ENCODE measurements around the gene KCNQ4. TPM values are rescaled to one million over a fixed set of nuclear protein-coding genes. Genes with fewer than 3 reads are reported as not detected.

Gene KCNQ4
- total RNA-seq, 1 donor from 2014 or later: 1.5 TPM

GRCh38 chr1:40786995-40787705 is 3.6 kb downstream of the KCNQ4 start:
- H3K27ac ChIP-seq (replicated peaks): peak overlapping the region; percentile 33
- no peak overlapping the region for H3K4me3 ChIP-seq
- no peaks in the 10 kb centered on the region for H3K36me3 ChIP-seq
- no peaks in the 10 kb centered on the region for H3K9me3 ChIP-seq (replicated peaks)
- TF ChIP-seq CTCF (IDR thresholded peaks at IDR 0.05; ENCODE audit: borderline replicate concordance): no peak
- no peaks in the 10 kb centered on the region for H3K27me3 ChIP-seq (ENCODE audit: low read depth)
- DNase-seq: no peak
- H3K4me1 ChIP-seq: peaks cover 43% of the 10 kb centered on the region
- intact Hi-C loops (cut with micrococcal nuclease): no loop called here

- Histone ChIP-seq H3K27me3 (ENCODE audit: low read depth) (no peaks in the 10 kb centered on the region), H3K9me3 (replicated peaks) (no peaks in the 10 kb centered on the region), H3K4me1 (peaks cover 35% of the 10 kb centered on the region), H3K4me3 (no peak overlapping the region), H3K27ac (replicated peaks) (peak overlapping the region; percentile 33), H3K36me3 (no peaks in the 10 kb centered on the region)
- no peak for DNase-seq
- TF ChIP-seq CTCF (IDR thresholded peaks at IDR 0.05; ENCODE audit: borderline replicate concordance): no peak
- intact Hi-C loops (cut with micrococcal nuclease): no loop called here
Observed at GRCh38 chr1:40787737-40788560, 4.4 kb downstream of the KCNQ4 start.

GRCh38 chr1:40788561-40789341 is 5.2 kb downstream of the KCNQ4 start:
- H3K4me1 ChIP-seq: peaks cover 30% of the 10 kb centered on the region
- H3K27me3 ChIP-seq (ENCODE audit: low read depth): no peaks in the 10 kb centered on the region
- H3K27ac ChIP-seq (replicated peaks): no peak overlapping the region
- H3K4me3 ChIP-seq: no peak overlapping the region
- no peaks in the 10 kb centered on the region for H3K36me3 ChIP-seq
- intact Hi-C loops (cut with micrococcal nuclease): no loop called here
- DNase-seq: no peak
- no peak for TF ChIP-seq CTCF (IDR thresholded peaks at IDR 0.05; ENCODE audit: borderline replicate concordance)
- no peaks in the 10 kb centered on the region for H3K9me3 ChIP-seq (replicated peaks)

- Histone ChIP-seq H3K4me3 (no peak overlapping the region), H3K36me3 (no peaks in the 10 kb centered on the region), H3K27me3 (ENCODE audit: low read depth) (no peaks in the 10 kb centered on the region), H3K27ac (replicated peaks) (no peak overlapping the region), H3K4me1 (peaks cover 29% of the 10 kb centered on the region), H3K9me3 (replicated peaks) (no peaks in the 10 kb centered on the region)
- no peak for TF ChIP-seq CTCF (IDR thresholded peaks at IDR 0.05; ENCODE audit: borderline replicate concordance)
- DNase-seq: no peak
- intact Hi-C loops (cut with micrococcal nuclease): no loop called here
Observed at GRCh38 chr1:40789342-40789598, 5.7 kb downstream of the KCNQ4 start.

- Histone ChIP-seq H3K36me3 (no peaks in the 10 kb centered on the region), H3K4me1 (peaks cover 23% of the 10 kb centered on the region), H3K27me3 (ENCODE audit: low read depth) (no peaks in the 10 kb centered on the region), H3K9me3 (replicated peaks) (no peaks in the 10 kb centered on the region), H3K27ac (replicated peaks) (no peak overlapping the region), H3K4me3 (no peak overlapping the region)
- intact Hi-C loops (cut with micrococcal nuclease): no loop called here
- DNase-seq: no peak
- TF ChIP-seq CTCF (IDR thresholded peaks at IDR 0.05; ENCODE audit: borderline replicate concordance): no peak
Observed at GRCh38 chr1:40789661-40790430, 6.3 kb downstream of the KCNQ4 start.
